Neural progenitor cell (in vitro differentiated cells): ENCODE data around the gene PADI2. TPM values are rescaled to one million over a fixed set of nuclear protein-coding genes. Genes with fewer than 3 reads are reported as not detected.

Experiments used
- DNase-seq: peaks from one replicate; pipeline ENCODE4 v3.0.0-alpha.2; 2016; ENCODE audit warnings: low spot score
- H2AFZ ChIP-seq: fragments of 200-600 bp; sonication (generic); replicated peaks from 2 replicates; pipeline ENCODE4 v1.6.1; 2016; ENCODE audit warnings: antibody characterized with exemption
- H3F3A ChIP-seq: fragments of 200-600 bp; sonication (generic); 2 replicates; pipeline ENCODE4 v1.6.1; 2016; ENCODE audit warnings: antibody characterized with exemption, low read depth
- H3K27ac ChIP-seq: fragments of 200-600 bp; sonication (generic); 2 replicates; pipeline ENCODE4 v1.5.1; 2016; ENCODE audit warnings: mild to moderate bottlenecking
- H3K27me3 ChIP-seq: fragments of 200-600 bp; sonication (generic); 2 replicates; pipeline ENCODE4 v1.6.1; 2016; ENCODE audit warnings: mild to moderate bottlenecking, moderate library complexity
- H3K36me3 ChIP-seq: fragments of 200-600 bp; sonication (generic); 2 replicates; pipeline ENCODE4 v1.5.1; 2016
- H3K4me1 ChIP-seq: fragments of 200-600 bp; sonication (generic); 2 replicates; pipeline ENCODE4 v1.6.1; 2016; ENCODE audit warnings: mixed run types
- H3K4me2 ChIP-seq: fragments of 200-600 bp; sonication (generic); 2 replicates; pipeline ENCODE4 v1.6.1; 2016
- H3K4me3 ChIP-seq: fragments of 200-600 bp; sonication (generic); 2 replicates; pipeline ENCODE4 v1.5.1; 2016
- H3K79me2 ChIP-seq: fragments of 200-600 bp; sonication (generic); 2 replicates; pipeline ENCODE4 v1.6.1; 2016; ENCODE audit warnings: low read depth
- H3K9ac ChIP-seq: fragments of 200-600 bp; sonication (generic); 2 replicates; pipeline ENCODE4 v1.6.1; 2016
- H3K9me3 ChIP-seq: fragments of 200-600 bp; sonication (generic); 2 replicates; pipeline ENCODE4 v1.5.1; 2016; ENCODE audit warnings: low read depth
- H4K20me1 ChIP-seq: fragments of 200-600 bp; sonication (generic); 2 replicates; pipeline ENCODE4 v1.6.1; 2016; ENCODE audit warnings: low read depth
- H3K27ac Mint-ChIP-seq: 3 replicates; pipeline ENCODE4 v1.8.0; 2021; ENCODE audit warnings: mixed read lengths
- H3K27me3 Mint-ChIP-seq: 2 replicates; pipeline ENCODE4 v1.8.0; 2022; ENCODE audit warnings: low read depth, mild to moderate bottlenecking, inconsistent platforms, moderate library complexity, mixed read lengths; ENCODE audit not compliant: insufficient read depth
- H3K36me3 Mint-ChIP-seq: 3 replicates; pipeline ENCODE4 v1.8.0; 2021; ENCODE audit warnings: mixed read lengths
- H3K4me1 Mint-ChIP-seq: 3 replicates; pipeline ENCODE4 v1.8.0; 2021; ENCODE audit warnings: mixed read lengths
- H3K4me3 Mint-ChIP-seq: 3 replicates; pipeline ENCODE4 v1.8.0; 2021; ENCODE audit warnings: mild to moderate bottlenecking, moderate library complexity, mixed read lengths
- H3K9me3 Mint-ChIP-seq: 3 replicates; pipeline ENCODE4 v1.8.0; 2020; ENCODE audit warnings: mixed read lengths
- EZH2 ChIP-seq: fragments of 200-600 bp; sonication (generic); IDR thresholded peaks from 2 replicates; pipeline ENCODE4 v1.6.1; 2017; ENCODE audit warnings: antibody characterized with exemption, mild to moderate bottlenecking, moderate library complexity
- EZH2phosphoT487 ChIP-seq: fragments of 200-600 bp; sonication (generic); IDR thresholded peaks from 2 replicates; pipeline ENCODE4 v1.6.1; 2017; ENCODE audit warnings: antibody characterized with exemption
- total RNA-seq: library from RNA; depleted of rRNA; stranded (reverse); fragments of >200 nt; gene quantifications from 2 replicates; pipeline ENCODE4 v1.2.3, GENCODE V29; 2015; ENCODE audit warnings: low replicate concordance
- TF ChIP-seq, protein P1 (sequence below): fragments of 200-600 bp; sonication (generic); IDR thresholded peaks from 2 replicates; pipeline ENCODE4 v1.5.1; 2017; ENCODE audit warnings: antibody characterized with exemption, mild to moderate bottlenecking

Gene PADI2
- total RNA-seq, 1 donor from 2014 or later, result 0.77 TPM

- H3K4me3 ChIP-seq, result no peak overlapping the region
- no peaks in the 10 kb centered on the region for H3K36me3 ChIP-seq
- no peak for DNase-seq
- H3K27me3 Mint-ChIP-seq, result no peaks in the 10 kb centered on the region
- peaks cover 15% of the 10 kb centered on the region for H3K4me1 Mint-ChIP-seq
- H3K27ac Mint-ChIP-seq, result no peak overlapping the region
- peaks cover 8% of the 10 kb centered on the region for H3F3A ChIP-seq
- H3K36me3 Mint-ChIP-seq, result peaks cover 6% of the 10 kb centered on the region
- no peaks in the 10 kb centered on the region for H3K4me1 ChIP-seq
- no peak overlapping the region for H3K27ac ChIP-seq
- H4K20me1 ChIP-seq, result no peaks in the 10 kb centered on the region
- no peak overlapping the region for H3K9ac ChIP-seq
- H3K4me3 Mint-ChIP-seq, result no peak overlapping the region
- no peak overlapping the region for H2AFZ ChIP-seq
- no peaks in the 10 kb centered on the region for H3K27me3 ChIP-seq
- no peak for TF ChIP-seq EZH2phosphoT487
- TF ChIP-seq, protein P1, sequence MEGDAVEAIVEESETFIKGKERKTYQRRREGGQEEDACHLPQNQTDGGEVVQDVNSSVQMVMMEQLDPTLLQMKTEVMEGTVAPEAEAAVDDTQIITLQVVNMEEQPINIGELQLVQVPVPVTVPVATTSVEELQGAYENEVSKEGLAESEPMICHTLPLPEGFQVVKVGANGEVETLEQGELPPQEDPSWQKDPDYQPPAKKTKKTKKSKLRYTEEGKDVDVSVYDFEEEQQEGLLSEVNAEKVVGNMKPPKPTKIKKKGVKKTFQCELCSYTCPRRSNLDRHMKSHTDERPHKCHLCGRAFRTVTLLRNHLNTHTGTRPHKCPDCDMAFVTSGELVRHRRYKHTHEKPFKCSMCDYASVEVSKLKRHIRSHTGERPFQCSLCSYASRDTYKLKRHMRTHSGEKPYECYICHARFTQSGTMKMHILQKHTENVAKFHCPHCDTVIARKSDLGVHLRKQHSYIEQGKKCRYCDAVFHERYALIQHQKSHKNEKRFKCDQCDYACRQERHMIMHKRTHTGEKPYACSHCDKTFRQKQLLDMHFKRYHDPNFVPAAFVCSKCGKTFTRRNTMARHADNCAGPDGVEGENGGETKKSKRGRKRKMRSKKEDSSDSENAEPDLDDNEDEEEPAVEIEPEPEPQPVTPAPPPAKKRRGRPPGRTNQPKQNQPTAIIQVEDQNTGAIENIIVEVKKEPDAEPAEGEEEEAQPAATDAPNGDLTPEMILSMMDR, result no peak
- TF ChIP-seq EZH2, result no peak
- no peak overlapping the region for H3K4me2 ChIP-seq
- no peaks in the 10 kb centered on the region for H3K79me2 ChIP-seq
- H3K9me3 ChIP-seq, result no peaks in the 10 kb centered on the region
- H3K9me3 Mint-ChIP-seq, result no peaks in the 10 kb centered on the region
Observed at GRCh38 chr1:17032741-17033140, 86.5 kb downstream of the PADI2 start.

DNA sequence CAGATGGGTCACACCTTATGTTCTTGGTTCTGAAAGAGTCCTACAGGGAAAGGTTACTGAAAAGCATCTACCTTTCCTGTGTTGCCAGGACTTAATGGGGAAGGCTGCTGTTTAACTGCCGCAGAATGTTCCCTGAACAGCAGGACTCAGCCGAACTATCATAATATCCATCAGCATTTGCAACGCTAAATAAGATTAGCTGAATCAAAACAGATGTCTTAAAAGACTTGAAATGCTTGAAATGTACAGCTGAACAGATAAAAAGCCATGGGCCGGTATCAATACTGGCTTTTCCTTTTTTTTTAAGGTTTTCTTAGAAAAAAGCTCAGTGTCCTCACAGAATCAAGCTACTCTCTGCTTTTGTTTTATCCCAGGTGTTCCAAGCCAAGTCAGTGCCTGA, 87.8 kb downstream of the PADI2 start:
- peaks cover 4% of the 10 kb centered on the region for H3F3A ChIP-seq
- Mint-ChIP-seq H3K27ac (peak overlapping the region; percentile 71), H3K4me3 (no peak overlapping the region), H3K36me3 (peaks cover 13% of the 10 kb centered on the region), H3K9me3 (no peaks in the 10 kb centered on the region), H3K27me3 (no peaks in the 10 kb centered on the region), H3K4me1 (peaks cover 15% of the 10 kb centered on the region)
- H3K4me2 ChIP-seq, result no peak overlapping the region
- H3K4me1 ChIP-seq, result no peaks in the 10 kb centered on the region
- DNase-seq, result no peak
- H3K36me3 ChIP-seq, result no peaks in the 10 kb centered on the region
- no peak for TF ChIP-seq EZH2
- no peak for TF ChIP-seq EZH2phosphoT487
- TF ChIP-seq, protein P1, result no peak
- no peaks in the 10 kb centered on the region for H3K79me2 ChIP-seq
- no peak overlapping the region for H3K4me3 ChIP-seq
- H3K27ac ChIP-seq, result peak overlapping the region; percentile 4
- no peaks in the 10 kb centered on the region for H4K20me1 ChIP-seq
- H3K9ac ChIP-seq, result no peak overlapping the region
- H3K27me3 ChIP-seq, result no peaks in the 10 kb centered on the region
- H3K9me3 ChIP-seq, result no peaks in the 10 kb centered on the region
- no peak overlapping the region for H2AFZ ChIP-seq

GRCh38 chr1:17030206-17030605, 89.0 kb downstream of the PADI2 start:
- no peaks in the 10 kb centered on the region for H3F3A ChIP-seq
- H3K36me3 ChIP-seq, result no peaks in the 10 kb centered on the region
- no peak overlapping the region for H3K9ac ChIP-seq
- H3K4me3 ChIP-seq, result no peak overlapping the region
- peaks cover 15% of the 10 kb centered on the region for H3K4me1 Mint-ChIP-seq
- H3K4me3 Mint-ChIP-seq, result no peak overlapping the region
- no peaks in the 10 kb centered on the region for H3K27me3 Mint-ChIP-seq
- no peak overlapping the region for H2AFZ ChIP-seq
- no peak for TF ChIP-seq EZH2phosphoT487
- no peak for TF ChIP-seq EZH2
- TF ChIP-seq, protein P1, result no peak
- no peak overlapping the region for H3K27ac Mint-ChIP-seq
- H3K4me2 ChIP-seq, result no peak overlapping the region
- no peaks in the 10 kb centered on the region for H3K9me3 Mint-ChIP-seq
- no peak for DNase-seq
- H3K36me3 Mint-ChIP-seq, result peaks cover 13% of the 10 kb centered on the region
- H3K4me1 ChIP-seq, result no peaks in the 10 kb centered on the region
- H3K27me3 ChIP-seq, result no peaks in the 10 kb centered on the region
- no peak overlapping the region for H3K27ac ChIP-seq
- H3K9me3 ChIP-seq, result no peaks in the 10 kb centered on the region
- no peaks in the 10 kb centered on the region for H4K20me1 ChIP-seq
- H3K79me2 ChIP-seq, result no peaks in the 10 kb centered on the region
